ENCODE results near the gene MPST.
A peak's percentile ranks its signal among the peaks of the same experiment; 100 is the strongest.

MPST gene

GRCh38 chr22:36998620-36999351, 20.8 kb upstream of the MPST start:
- intact Hi-C loops (cut with DNase I) = no loop called here
- peak in 1 of 42 donors; percentile 25 for DNase-seq

GRCh38 chr22:36999463-36999862, 20.1 kb upstream of the MPST start:
- intact Hi-C loops (cut with DNase I) = no loop called here
- DNase-seq = peak in 1 of 42 donors; percentile 29

DNA sequence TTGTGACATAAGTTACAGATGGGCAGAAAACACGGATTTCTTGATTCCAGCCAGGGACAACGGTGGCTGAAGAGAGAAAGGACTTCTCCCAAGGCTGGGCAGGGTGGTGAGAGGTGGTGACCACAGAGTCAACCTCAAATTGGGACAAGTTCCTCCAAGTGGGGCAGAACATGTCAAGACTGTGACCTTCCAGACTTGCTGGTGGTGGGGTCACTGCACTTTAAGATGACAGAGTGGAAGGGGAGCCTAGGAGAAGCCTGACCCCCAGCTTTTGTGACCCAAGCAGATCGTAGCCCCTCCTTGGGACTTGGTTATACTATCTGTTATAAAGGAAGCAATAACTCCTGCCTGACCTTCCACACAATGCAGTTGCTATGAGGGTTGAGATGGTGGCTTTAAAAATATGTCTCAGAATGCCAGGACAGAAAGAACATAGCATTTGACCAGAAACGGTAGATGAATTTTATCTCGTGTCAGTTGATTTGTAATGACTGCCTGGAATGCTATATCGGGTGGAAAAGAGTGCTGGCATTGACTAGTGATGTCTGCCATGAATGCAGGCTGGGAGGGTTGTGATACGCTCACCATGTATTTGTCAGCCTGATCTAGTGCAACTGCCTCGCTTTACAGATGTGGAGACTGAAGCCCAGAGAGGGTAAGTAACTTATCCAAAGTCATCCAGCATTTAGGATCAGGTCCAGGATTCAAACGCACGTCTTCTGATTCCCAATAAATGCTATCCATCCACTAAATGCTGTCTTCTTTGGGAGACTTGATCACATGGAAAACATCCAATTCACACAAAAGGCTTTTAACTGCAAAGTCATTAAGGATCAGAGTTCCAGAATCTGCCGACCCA, 18.6 kb upstream of the MPST start:
- intact Hi-C loops (cut with DNase I) = no loop called here
- peak in 1 of 42 donors; percentile 7 for DNase-seq

DNA sequence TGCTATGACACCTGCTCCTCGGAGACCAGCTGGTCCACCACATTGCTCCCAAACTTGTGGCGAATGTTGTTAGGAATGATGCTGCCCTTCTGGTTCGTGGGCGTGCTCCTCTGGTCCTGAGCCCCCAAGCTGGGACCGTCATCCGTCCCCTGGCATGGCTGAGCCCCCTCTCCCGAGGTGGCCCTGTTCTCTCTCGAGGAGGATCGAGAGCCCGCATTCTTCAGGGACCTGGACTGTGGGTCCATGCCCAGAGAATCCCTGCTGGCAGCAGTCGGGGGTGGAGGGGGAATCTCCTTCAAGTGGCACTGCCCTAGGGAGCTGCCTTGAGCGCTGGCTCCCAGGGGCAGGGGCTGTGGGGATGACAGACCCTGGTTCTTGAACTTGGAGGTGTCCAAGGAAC, 17.7 kb upstream of the MPST start:
- intact Hi-C loops (cut with DNase I) = no loop called here
- DNase-seq = peak in 1 of 42 donors; percentile 11

DNA sequence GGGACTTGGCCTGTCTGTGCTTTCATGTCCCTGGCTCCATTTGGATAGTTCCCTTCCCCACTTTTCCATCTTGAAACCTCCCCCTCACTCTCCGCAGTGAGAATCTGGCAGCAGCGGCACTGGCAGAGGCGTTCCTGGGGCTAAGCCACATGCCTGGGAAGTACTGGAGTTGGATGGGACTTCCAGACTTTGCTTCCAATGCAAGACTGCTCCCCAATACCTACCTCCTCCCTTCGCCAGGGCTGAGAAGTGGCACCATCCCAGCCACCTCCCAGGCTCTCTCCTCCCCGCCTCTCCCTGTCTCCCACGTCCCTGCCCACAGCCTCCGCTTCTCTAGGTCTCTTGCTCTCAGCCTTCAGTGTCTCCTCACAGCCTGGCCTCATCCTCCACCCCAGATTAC, 16.9 kb upstream of the MPST start:
- peak in 9 of 42 donors; percentile 26 to 54 (median 33) for DNase-seq

GRCh38 chr22:37007651-37008050, 11.9 kb upstream of the MPST start:
- intact Hi-C loops (cut with DNase I) = no loop called here
- DNase-seq = peak in 1 of 42 donors; percentile 9

More for the DNA sequence above, 16.9 kb upstream of the MPST start:
- intact Hi-C loops (cut with DNase I) = no loop called here

GRCh38 chr22:37008365-37008764, 11.2 kb upstream of the MPST start:
- DNase-seq = peak in 1 of 42 donors; percentile 8
- intact Hi-C loops (cut with DNase I) = no loop called here

GRCh38 chr22:37009490-37009889, 10.1 kb upstream of the MPST start:
- peak in 1 of 42 donors; percentile 7 for DNase-seq
- intact Hi-C loops (cut with DNase I) = no loop called here

DNA sequence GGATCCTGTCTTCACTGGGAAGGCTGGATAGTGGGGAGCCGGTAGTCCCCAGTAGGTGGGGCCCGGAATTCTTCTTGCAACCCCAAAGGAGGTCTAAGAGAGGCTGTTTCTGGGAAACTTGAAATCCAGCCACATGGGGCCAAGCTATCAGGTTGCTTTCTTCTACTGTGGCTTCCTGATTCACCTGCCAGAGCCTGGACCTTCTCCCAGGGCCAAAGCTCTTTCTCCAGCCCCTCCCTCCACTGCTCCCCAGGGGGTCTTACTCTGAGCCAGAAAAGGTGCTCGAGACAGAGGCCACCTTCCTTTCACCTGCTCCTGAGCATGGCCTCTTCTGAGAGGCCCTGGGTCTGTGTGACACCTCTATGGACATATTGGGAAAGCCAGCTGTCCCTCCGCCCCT, 9.4 kb upstream of the MPST start:
- intact Hi-C loops (cut with DNase I) = no loop called here
- DNase-seq = peak in 1 of 42 donors; percentile 15

DNA sequence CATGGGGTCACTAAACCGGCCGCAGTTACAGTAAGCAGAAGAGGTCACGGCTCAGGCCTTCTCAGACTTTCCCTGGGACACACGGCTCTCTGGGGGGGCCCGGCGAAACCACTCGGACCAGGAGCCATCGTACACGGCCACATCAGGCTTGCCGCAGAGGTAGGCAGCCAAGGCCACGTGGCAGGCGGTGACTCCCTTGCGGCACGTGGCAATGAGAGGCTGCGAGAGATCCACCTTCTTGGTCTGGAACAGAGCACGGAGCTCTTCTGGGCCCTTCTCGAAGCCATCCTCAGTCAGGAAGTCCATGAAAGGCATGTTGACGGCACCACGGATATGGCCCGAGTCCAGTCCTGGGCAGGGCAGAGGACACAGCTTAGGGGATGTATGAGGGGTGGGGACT, 8.6 kb upstream of the MPST start:
- intact Hi-C loops (cut with DNase I) = no loop called here
- DNase-seq = peak in 1 of 42 donors; percentile 15

DNA sequence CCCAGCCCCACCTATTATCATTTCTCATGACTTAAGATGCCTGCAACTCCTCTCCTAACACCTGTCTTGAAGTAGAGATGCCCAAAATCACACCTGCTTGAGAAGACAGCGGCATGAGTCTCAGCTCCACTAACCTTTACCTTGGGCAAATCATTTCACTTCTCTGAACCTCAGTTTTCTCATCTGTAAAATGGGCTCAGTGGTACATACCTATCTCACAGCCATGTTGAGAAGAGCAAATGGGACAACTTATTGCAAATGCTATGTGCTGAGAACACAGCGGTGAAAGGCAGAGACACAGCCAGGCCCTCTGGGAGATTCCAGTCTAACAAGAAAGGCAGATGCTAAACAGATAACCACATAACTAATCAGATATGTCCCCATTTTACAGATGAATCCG, 8.1 kb upstream of the MPST start:
- no peak for DNase-seq
- intact Hi-C loops (cut with DNase I) = no loop called here

- peak in 15 of 42 donors; percentile 28 to 72 (median 56) for DNase-seq
- intact Hi-C loops (cut with DNase I) = no loop called here
Observed at GRCh38 chr22:37012262-37012904, 7.2 kb upstream of the MPST start.

- no peak for DNase-seq
- intact Hi-C loops (cut with DNase I) = no loop called here
Observed at GRCh38 chr22:37012956-37013355, 6.6 kb upstream of the MPST start.

- intact Hi-C loops (cut with DNase I) = no loop called here
- no peak for DNase-seq
Observed at GRCh38 chr22:37014415-37014806, 5.1 kb upstream of the MPST start.

- DNase-seq = no peak
- intact Hi-C loops (cut with DNase I) = no loop called here
Observed at GRCh38 chr22:37014835-37015586, 4.5 kb upstream of the MPST start.

- DNase-seq = no peak
- intact Hi-C loops (cut with DNase I) = no loop called here
Observed at GRCh38 chr22:37015587-37015878, 4.0 kb upstream of the MPST start.

DNA sequence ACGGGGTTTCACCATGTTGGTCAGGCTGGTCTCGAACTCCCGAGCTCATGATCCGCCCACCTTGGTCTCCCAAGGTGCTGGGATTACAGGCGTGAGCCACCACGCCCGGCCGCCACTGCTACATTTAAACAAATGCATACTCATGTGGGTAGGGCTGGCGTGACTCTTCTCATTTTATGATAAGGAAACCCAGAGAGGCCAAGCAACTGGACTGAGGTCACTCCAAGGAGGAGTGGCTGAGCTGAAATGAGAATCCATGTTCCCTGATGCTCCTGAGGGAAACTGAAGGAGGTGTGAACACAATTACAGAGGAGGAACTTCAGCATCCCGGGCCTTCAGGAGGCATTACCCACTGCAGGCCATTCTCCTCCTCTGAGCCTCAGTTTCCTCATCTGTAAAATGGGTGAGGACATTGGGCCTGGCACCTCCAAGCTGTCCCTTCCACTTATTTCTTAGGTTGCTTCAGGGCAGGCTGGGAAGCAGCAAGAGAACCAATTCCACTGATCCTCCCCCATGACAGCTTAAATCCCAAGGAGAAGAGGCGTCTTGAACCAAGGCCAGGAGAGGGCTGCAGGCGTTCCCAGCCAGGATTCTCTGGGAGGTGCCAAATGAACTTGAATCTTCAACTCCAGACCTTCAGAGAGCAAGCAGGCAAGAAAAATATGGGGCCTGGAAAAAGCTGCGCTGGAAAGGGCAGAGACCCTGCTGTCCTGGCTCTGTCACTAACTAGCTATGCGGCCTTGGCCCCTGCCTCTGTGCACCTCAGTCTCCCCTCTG, 3.2 kb upstream of the MPST start:
- DNase-seq = peak in 7 of 42 donors; percentile 31 to 70 (median 47)
- intact Hi-C loops (cut with DNase I) = no loop called here

- peak in 4 of 42 donors; percentile 23 to 52 (median 46) for DNase-seq
- intact Hi-C loops (cut with DNase I) = no loop called here
Observed at GRCh38 chr22:37017356-37017755, 2.2 kb upstream of the MPST start.

Data from head of caudate nucleus (tissue), 42 donors.